ENCODE data around the gene GPATCH3.

The GPATCH3 gene

DNA sequence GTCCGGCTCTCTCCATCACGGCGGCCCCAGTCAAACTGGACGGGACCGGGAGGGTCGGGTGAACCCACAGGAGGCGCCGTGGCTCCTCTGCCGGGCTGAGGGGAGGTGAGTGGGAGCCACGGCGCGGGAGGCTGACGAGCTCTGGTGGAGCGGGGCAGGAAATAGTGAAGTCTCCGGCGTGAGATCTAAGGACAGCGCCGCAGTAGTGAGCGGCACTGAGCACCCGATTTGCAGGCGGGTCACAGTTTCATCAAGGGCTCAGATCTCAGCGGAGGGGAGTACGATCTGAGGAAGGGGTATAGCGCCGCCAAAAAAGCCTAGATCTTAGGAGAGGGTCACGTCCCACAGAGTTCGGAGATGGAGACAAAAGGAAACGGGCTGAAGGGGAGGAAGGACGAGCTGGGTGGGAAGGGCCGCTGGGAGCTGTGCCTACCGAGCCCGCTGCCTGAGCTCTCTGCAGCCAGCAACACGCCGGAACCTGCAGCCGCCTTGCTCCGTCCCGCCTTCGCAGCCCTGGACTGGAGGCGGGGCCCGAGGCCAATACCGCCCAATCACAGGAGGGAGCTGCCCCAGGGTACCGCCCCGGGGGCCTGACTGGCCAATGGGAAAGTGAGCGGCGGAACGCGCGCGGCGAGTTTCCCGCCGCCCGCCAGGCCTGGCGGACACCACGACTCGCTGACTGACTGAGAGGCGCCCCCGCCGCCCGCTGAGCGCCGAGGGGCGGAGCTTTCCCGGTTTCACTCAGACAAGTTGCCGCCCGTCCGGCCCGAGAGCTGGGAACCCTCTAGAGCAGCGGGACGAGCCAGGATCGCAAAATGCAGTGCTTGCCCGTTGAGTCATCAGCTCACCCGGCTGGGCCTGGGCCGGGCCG, 35.4 kb downstream of the GPATCH3 start:
- no peak for TF ChIP-seq CTCF (IDR thresholded peaks at IDR 0.05; ENCODE audit: low read depth, low read length)
- H3K4me3 ChIP-seq (replicated peaks in 1 of 2; ENCODE audit: low read depth in 2 of 2, low read length in 2 of 2), result peak overlapping the region; percentile 55 to 60
- DNase-seq (ENCODE audit: low read depth in 2 of 2), result peak; percentile 98 to 99

- H3K4me3 ChIP-seq (replicated peaks in 1 of 2; ENCODE audit: low read depth in 2 of 2, low read length in 2 of 2), result no peak overlapping the region
- no peak for TF ChIP-seq CTCF (IDR thresholded peaks at IDR 0.05; ENCODE audit: low read depth, low read length)
- no peak for DNase-seq (ENCODE audit: low read depth in 2 of 2)
These were observed 36.6 kb downstream of the GPATCH3 start for GRCh38 chr1:26863685-26864077.

GRCh38 chr1:26862781-26863684, 37.2 kb downstream of the GPATCH3 start, which contains the start of gene SFN:
Gene SFN, plus strand, starts transcription at chr1:26863149. Its CDS starts 64 bp downstream, at chr1:26863213.
- peak; percentile 23 for TF ChIP-seq CTCF (IDR thresholded peaks at IDR 0.05; ENCODE audit: low read depth, low read length)
- no peak within 1 kb of the TSS for H3K4me3 ChIP-seq (replicated peaks in 1 of 2; ENCODE audit: low read depth in 2 of 2, low read length in 2 of 2)
- no peak for DNase-seq (ENCODE audit: low read depth in 2 of 2)

DNA sequence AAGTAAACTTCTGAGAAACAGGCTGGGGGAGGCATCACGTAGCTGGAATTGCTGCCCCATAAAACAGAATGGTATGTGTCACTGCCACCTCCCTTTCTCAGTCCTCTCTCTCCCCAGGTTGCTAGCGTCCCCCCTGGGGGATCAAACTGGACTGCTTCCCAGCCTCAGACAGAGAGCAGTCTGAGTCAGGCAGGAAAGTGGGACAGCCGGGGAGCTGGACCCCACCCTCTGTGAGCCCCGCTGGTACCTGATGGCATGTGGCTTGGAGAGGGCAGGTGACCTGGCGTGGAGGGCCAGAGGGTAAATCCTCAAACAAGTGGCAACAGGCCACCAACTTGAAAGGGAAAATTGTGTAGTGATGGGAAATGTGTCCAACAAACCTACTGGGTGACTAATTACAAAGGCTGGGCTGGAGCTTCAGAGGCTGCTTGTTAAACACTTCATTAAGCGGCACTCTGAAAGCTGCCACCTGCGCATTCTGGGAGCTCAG, 38.3 kb downstream of the GPATCH3 start:
- peak in 1 of 2 donors; percentile 63 for DNase-seq (ENCODE audit: low read depth in 2 of 2)

GRCh38 chr1:26861286-26861701, 39.0 kb downstream of the GPATCH3 start:
- DNase-seq (ENCODE audit: low read depth in 2 of 2), result peak; percentile 25 to 46
- no peak overlapping the region for H3K4me3 ChIP-seq (replicated peaks in 1 of 2; ENCODE audit: low read depth in 2 of 2, low read length in 2 of 2)
- TF ChIP-seq CTCF (IDR thresholded peaks at IDR 0.05; ENCODE audit: low read depth, low read length), result peak; percentile 39

More for the DNA sequence above, 38.3 kb downstream of the GPATCH3 start:
- no peak overlapping the region for H3K4me3 ChIP-seq (replicated peaks in 1 of 2; ENCODE audit: low read depth in 2 of 2, low read length in 2 of 2)
- TF ChIP-seq CTCF (IDR thresholded peaks at IDR 0.05; ENCODE audit: low read depth, low read length), result no peak

DNA sequence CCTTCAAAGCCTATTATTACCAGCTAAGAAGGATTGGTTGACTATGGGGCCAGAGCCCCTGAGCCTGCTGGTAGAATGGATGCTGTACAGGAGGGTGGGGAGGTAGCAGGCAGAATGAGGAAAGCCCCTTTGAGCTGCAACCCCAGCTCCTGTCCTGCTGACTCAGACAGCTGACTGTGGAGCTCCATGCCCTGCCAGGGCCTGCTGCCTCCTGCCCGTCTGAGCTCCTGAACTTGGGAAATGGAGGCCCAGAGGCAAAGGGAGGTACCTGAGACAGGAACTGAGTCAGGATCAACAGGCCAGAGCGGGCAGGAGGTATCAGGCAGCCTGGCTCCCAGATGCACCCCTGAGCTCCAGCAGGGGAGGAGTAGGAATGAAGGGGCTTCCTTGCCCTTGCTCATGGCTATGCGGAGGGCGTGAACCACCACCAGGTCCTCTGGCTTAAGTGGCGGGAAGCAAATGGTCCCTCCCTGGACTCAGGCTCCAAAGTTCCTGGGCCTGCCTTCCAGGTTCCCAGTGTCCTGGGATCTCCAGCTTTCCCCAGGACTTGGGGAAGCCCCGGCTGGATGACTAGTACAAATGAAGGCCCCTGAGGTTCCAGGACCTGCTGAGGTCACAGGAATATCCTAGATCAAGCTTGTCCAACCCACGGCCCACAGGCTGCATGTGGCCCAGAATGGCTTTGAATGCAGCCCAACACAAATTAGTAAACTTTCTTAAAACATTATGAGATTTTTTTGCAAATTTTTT, 41.2 kb downstream of the GPATCH3 start:
- no peak overlapping the region for H3K4me3 ChIP-seq (replicated peaks in 1 of 2; ENCODE audit: low read depth in 2 of 2, low read length in 2 of 2)
- no peak for DNase-seq (ENCODE audit: low read depth in 2 of 2)
- TF ChIP-seq CTCF (IDR thresholded peaks at IDR 0.05; ENCODE audit: low read depth, low read length), result no peak
